Thoracic aorta (tissue), 2 donors: Measurements from ENCODE around the gene PDPN. TPM values are rescaled to one million over a fixed set of nuclear protein-coding genes. Genes with fewer than 3 reads are reported as not detected.
"Not testable (repeated sequence)": the region's sequence is repeated elsewhere in the genome, so short reads cannot be mapped to it uniquely, and the experiment has no call there.

Source experiments
- ATAC-seq: fragments of 150-250 bp; one replicate; pipeline ENCODE4 v1.8.0; 2017; ENCODE audit warnings: low read depth; ENCODE audit not compliant: insufficient number of reproducible peaks, low FRiP score
- DNase-seq: peaks from one replicate; pipeline ENCODE4 v3.0.0-alpha.2; 2020; ENCODE audit warnings: low spot score
- H3K27ac ChIP-seq, 2 donors: fragments of 200-600 bp; sonication (generic); 1 replicate in 1 of 2; 2 replicates in 1 of 2; pipeline ENCODE4 v1.5.1; 2016; ENCODE audit warnings: mild to moderate bottlenecking in 2 of 2, moderate library complexity in 2 of 2
- H3K27me3 ChIP-seq: fragments of 200-600 bp; sonication (generic); replicated peaks from 2 replicates; pipeline ENCODE4 v1.6.0; 2016; ENCODE audit warnings: mild to moderate bottlenecking; ENCODE audit not compliant: insufficient read depth
- H3K36me3 ChIP-seq: fragments of 200-600 bp; sonication (generic); one replicate; pipeline ENCODE4 v1.5.1; 2016
- H3K4me1 ChIP-seq, 2 donors: fragments of 200-600 bp; sonication (generic); 1 replicate in 1 of 2; 2 replicates in 1 of 2; pipeline versions ENCODE4 v1.5.1 to v1.6.0; 2016; ENCODE audit warnings: low read depth in 2 of 2, mild to moderate bottlenecking in 1 of 2; ENCODE audit not compliant: control insufficient read depth in 1 of 2
- H3K4me3 ChIP-seq: fragments of 200-600 bp; sonication (generic); 2 replicates; pipeline ENCODE4 v1.5.1; 2016; ENCODE audit warnings: mild to moderate bottlenecking
- H3K9me3 ChIP-seq: fragments of 200-600 bp; sonication (generic); 2 replicates; pipeline ENCODE4 v1.5.1; 2016
- CTCF ChIP-seq: fragments of 200-600 bp; sonication (generic); IDR thresholded peaks from one replicate; pipeline ENCODE4 v1.5.1; 2019; ENCODE audit warnings: antibody characterized with exemption
- total RNA-seq, 2 donors: library from RNA; depleted of rRNA; stranded (reverse); fragments of >200 nt; gene quantifications; one replicate each; pipeline versions ENCODE4 v1.1.0 to v1.2.3, GENCODE V29; 2016

PDPN gene
- total RNA-seq, 2 donors from 2014 or later: 13.8 to 20.7 TPM

DNA sequence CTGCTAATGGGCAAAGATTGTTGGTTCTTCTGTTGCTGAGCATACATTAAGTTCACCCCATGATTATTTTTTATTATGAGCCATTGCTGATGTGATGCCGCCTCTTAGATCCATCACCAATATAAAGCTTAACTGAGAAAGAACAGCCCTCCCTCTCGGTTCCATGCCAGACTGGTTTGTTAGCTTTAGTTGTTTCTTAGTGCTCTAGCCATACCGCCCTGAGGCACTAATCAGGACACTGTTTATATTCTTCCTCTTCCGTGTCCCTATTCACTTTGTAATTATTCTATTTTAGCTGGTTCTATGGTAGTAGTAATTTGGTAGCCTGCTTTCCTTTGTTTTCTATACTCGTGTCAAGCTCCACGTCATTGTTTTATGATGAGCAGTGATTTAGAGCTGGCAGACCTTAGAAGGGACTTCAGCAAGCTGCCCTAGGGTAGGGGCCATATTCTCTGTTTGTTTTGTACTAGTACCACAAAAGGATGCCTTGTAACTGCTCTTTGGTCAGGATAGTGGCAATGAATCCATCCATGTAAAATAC, 27.3 kb upstream of the PDPN start:
- H3K36me3 ChIP-seq: no peaks in the 10 kb centered on the region
- no peak for TF ChIP-seq CTCF
- DNase-seq: no peak
- no peak overlapping the region for H3K27ac ChIP-seq
- H3K27me3 ChIP-seq: no peaks in the 10 kb centered on the region
- no peaks in the 10 kb centered on the region for H3K4me1 ChIP-seq
- no peak overlapping the region for H3K4me3 ChIP-seq
- H3K9me3 ChIP-seq: no peaks in the 10 kb centered on the region
- ATAC-seq: no peak

DNA sequence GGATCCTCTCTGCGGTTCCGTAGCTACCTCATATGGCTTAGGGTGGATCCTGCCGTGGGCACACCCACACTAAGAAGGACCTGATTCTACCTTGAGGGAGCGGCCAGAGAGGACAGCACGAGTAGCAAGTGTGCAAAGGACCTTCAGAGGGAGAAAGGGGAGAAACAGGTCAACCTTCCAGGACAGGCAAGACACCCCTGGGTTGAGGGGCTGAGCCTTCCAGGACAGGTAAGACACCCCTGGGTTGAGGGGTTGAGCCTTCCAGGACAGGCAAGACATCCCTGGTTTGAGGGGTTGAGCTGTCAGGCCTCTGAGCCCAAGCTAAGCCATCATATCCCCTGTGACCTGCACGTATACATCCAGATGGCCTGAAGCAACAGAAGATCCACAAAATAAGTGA, 23.1 kb upstream of the PDPN start:
- Histone ChIP-seq H3K27me3 (no peaks in the 10 kb centered on the region), H3K4me3 (no peak overlapping the region), H3K9me3 (no peaks in the 10 kb centered on the region), H3K36me3 (no peaks in the 10 kb centered on the region), H3K4me1 (no peaks in the 10 kb centered on the region), H3K27ac (no peak overlapping the region)
- no peak for ATAC-seq
- no peak for DNase-seq
- TF ChIP-seq CTCF: no peak

DNA sequence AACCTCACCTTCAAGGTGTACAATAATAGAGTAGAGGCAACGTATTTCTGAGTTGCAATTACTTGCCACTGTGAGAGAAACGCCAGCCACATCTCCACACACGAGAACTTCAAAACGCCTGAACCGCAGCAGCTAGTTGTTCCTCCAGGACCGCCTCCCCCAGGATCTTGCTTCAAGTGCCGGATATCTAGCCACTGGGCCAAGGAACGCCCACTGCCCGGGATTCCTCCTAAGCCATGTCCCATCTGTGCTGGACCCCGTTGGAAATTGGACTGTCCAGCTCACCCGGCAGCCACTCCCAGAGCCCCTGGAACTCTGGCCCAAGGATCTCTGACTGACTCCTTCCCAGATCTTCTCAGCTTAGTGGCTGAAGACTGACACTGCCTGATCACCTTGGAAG, 20.7 kb upstream of the PDPN start:
- ATAC-seq, H3K36me3 ChIP-seq, H3K4me1 ChIP-seq, H3K4me3 ChIP-seq, H3K9me3 ChIP-seq, H3K27ac ChIP-seq, DNase-seq, H3K27me3 ChIP-seq: not testable (repeated sequence)

- Histone ChIP-seq H3K36me3 (no peaks in the 10 kb centered on the region), H3K27ac (no peak overlapping the region), H3K9me3 (no peaks in the 10 kb centered on the region), H3K27me3 (no peaks in the 10 kb centered on the region), H3K4me1 (no peaks in the 10 kb centered on the region), H3K4me3 (no peak overlapping the region)
- ATAC-seq: no peak
- no peak for TF ChIP-seq CTCF
- no peak for DNase-seq
Measured at GRCh38 chr1:13564073-13564472, 19.6 kb upstream of the PDPN start.

DNA sequence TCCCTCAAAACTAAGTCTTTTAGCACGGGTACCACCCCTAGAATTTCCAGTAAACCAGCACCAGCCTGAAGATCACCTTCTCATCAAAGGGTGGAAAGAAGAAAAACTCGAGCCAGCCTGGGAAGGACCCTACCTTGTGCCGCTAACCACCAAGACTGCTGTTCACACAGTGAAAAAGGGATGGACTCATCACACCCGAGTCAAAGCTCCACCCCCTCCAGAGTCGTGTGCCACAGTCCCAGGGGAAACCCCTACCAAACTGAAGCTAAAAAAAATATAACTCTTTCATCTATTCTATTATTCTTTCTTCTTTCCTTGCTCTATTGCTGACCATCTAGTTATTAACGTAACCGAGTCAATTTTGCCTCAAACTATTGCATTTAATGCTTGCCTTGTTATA, 13.2 kb upstream of the PDPN start:
- H3K4me1 ChIP-seq, ATAC-seq, H3K27ac ChIP-seq, DNase-seq, H3K4me3 ChIP-seq, H3K36me3 ChIP-seq, H3K9me3 ChIP-seq, H3K27me3 ChIP-seq: not testable (repeated sequence)

GRCh38 chr1:13570924-13571323, 12.7 kb upstream of the PDPN start:
- Histone ChIP-seq H3K27me3 (no peaks in the 10 kb centered on the region), H3K4me1 (no peaks in the 10 kb centered on the region), H3K9me3 (no peaks in the 10 kb centered on the region), H3K36me3 (no peaks in the 10 kb centered on the region), H3K27ac (no peak overlapping the region), H3K4me3 (no peak overlapping the region)
- no peak for TF ChIP-seq CTCF
- DNase-seq (no peak), ATAC-seq (no peak)
